NCI-H2107 (cell line): ENCODE results near the gene AP4S1.
"Not testable (repeated sequence)": the region's sequence is repeated elsewhere in the genome, so short reads cannot be mapped to it uniquely, and the experiment has no call there.

ENCODE experiments used
- DNase-seq: peaks from one replicate; lab custom pipeline; 2025; lab: John Stamatoyannopoulos, UW

AP4S1 gene

GRCh38 chr14:31006703-31007102 lies 18.7 kb upstream of the AP4S1 start:
- DNase-seq: no peak

DNA sequence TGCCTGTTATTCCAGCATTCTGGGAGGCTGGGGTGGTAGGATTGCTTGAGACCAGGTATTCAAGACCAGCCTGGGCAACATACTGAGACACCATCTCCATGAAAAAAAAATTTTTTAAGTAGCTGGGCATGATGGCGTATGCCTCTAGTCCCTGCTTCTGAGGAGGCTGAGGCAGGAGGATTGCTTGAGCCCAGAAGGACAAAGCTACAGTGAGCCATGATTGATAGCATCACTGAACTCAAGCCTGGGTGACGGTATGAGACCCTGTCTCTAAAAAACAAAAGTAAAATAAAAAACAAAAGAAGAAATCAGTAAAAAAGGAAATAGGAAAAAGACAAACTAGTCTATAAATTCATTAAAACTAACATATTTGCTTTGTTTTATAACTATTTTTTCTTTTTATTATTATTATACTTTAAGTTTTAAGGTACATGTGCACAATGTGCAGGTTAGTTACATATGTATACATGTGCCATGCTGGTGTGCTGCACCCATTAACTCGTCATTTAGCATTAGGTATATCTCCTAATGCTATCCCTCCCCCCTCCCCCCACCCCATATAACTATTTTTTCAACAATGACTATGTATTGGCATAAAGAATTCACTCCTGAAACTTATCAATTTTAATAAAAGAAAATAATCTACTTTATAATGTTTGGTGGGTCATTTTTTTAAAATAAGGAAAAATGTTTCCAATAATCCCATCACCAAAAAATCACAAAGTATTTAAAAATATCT lies 15.4 kb upstream of the AP4S1 start:
- no peak for DNase-seq

DNA sequence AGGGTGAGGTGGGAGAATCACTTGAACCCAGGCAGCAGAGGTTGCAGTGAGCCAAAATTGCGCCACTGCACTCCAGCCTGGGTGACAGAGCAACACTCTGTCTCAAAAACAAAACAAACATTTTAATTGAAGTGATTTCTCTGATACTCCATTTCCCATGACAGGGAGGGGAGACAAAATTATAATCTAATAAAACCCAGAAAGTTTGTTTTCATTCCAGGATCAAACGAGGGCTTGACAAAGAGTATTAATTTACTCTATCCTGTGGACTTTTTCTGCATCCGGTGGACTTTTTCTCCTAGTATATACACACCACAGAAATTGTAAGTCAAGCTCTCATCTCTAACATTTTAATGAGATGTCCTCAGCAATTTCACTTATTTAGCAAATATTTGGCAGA lies 14.5 kb upstream of the AP4S1 start:
- no peak for DNase-seq

DNA sequence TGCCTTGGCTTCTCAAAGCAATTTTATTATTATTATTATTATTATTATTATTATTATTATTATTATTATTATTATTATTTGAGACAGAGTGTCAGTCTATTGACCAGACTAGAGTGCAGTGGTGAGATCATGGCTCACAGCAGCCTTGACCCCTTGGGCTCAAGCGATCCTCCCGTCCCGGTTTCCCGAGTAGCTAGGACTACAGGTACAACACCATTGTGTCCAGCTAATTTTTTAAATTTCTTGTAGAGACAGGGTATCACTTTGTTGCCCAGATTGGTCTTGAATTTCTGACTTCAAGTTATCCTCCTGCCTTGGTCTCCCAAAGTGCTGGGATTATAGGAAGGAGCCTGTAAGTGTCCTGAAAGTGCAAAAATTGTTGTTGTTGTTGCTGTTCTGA lies 11.6 kb upstream of the AP4S1 start:
- DNase-seq: no peak

- DNase-seq: no peak
Measured at GRCh38 chr14:31018057-31018645, 7.3 kb upstream of the AP4S1 start.

- no peak for DNase-seq
Measured at GRCh38 chr14:31020834-31021575, 4.4 kb upstream of the AP4S1 start.

- DNase-seq: no peak
Measured at GRCh38 chr14:31021576-31021949, 3.9 kb upstream of the AP4S1 start.

DNA sequence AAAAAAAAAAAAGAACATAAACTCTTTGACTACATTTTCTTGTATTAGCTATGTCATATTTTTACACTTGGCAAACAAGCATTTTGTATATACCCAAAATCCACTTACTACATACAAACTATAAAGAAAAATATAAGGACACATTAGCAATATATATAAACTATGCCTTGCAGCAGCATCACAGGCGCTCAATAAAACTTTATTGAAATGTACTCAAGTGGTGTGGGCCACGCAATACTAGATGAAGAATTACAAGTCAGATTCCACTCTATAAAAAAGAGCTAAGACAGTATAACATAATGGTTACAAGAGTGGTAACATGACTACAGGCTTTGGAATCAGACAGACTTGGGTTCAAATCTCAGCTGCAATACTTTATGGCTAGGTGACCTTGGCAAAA lies 3.1 kb upstream of the AP4S1 start:
- DNase-seq: no peak

- DNase-seq: no peak
Measured at GRCh38 chr14:31024010-31024480, 1.4 kb upstream of the AP4S1 start.

DNA sequence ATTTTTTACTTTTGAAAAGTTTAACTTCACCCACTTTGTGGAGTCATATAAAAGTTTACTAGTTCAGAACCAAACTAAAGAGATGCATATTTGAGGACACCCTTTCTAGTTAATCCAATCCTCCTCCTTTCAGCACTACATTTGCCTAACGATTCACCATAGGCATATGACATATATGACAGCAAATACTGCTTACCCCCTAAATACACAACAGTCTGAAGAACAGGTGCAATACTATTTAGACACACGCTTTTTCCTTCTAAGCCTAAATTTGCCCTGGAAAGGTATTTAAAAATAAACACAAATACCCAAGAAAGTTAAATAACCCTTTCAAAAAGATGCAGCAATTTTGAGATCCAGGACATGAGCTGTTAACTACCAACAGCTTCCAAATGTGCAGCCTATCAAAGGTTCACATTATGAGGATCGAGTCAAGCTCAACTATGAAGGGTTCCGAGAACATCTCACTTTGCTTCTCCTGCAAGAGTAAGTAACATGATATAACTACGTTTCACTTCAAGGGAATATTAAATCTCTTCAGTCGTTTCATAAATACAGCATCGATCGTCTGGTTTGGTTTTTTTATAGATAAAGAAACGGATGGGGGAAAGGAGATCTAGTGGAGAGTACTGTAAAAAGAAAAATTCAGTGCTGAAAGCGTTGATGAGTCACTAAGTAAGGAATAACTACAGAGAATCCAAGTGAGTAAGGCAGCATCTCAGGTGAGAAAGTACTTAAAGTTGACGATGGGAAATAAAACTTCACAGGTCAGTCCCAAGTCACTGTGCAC lies 677 bp upstream of the AP4S1 start:
- no peak for DNase-seq

DNA sequence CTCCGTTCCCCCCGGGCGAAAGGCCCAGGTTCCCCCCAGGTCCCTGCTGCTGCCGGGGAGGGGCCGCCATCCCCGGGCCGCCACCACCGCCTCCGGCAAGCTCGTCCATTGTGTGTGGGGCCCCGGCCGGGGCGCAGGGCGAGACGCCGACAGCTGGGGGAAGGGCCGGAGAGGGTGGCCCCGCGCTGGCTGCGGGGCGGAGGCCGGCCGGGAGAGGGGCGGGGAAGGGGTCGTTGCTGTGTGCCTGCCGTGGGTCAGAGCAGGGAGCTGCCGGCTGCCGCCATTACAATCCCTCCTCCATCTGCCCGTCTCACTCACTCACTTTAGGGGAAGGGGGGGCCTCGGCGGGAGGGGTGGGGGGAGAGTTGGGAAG lies 614 bp downstream of the AP4S1 start, which contains the start of gene STRN3:
Gene STRN3, minus strand, starts transcription at position 303 of the 373 bp plus-strand sequence. Its CDS starts 194 bp downstream, at position 109.
- DNase-seq: no peak

DNA sequence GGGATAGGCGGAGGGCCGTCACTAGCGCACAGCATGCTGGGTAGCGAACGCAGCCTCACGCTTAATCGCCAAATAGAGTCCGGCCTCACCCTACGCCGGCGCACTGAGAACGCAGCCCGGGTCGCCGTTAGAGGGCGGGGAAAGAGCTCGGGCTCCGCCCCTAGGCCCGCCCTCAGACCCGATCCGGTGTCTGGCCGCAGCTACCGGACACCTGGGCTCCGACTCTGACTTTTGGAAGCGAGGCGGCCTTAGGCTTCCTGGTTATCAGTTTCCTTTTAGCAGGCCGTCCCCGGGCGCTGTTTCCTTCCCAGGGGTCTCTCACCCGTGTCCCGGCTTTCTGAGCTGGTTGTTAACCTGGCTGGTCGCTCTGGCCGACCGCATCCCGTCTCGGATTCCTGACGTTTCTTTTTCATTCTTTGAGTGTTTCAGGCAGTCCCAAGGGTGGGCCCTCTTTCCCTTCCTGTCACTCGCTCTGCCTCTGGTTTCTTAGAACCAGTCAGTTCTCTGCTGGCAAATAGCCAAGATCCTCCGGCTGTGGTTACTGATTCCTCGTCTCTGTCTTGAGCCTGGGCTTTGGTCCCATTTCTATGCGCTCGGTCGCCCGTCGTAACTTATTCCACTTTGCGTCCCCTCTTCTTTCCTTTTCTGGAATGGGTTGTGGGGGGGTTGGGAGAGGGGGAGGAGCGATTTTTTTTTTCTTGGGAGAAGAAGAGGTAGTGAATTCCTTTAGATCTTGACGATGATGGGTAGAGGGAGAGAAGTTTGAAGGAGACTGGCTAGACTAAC lies 1.2 kb downstream of the AP4S1 start:
- peak; percentile 97 for DNase-seq

DNA sequence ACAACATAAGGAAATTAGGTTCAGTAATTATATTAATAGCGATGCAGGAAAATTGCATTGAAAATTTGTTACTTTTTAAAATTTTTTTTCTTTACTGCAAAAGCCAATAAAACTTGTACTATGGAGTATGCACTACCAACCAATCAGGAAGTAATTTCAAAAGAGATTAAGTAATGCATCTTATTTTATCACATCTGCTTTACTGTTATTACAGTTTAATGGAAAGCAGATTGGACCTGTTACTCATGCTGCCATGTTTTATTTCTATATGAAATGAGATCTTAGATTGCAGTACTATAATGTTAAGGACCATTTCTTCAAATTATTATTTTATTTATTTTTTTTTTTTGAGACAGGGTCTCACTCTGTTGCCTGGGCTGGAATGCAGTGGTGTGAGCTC lies 2.4 kb downstream of the AP4S1 start:
- DNase-seq: no peak

GRCh38 chr14:31029016-31029970 lies 3.8 kb downstream of the AP4S1 start:
- DNase-seq: no peak

- DNase-seq: no peak
Measured at GRCh38 chr14:31030469-31030868, 5.0 kb downstream of the AP4S1 start.

DNA sequence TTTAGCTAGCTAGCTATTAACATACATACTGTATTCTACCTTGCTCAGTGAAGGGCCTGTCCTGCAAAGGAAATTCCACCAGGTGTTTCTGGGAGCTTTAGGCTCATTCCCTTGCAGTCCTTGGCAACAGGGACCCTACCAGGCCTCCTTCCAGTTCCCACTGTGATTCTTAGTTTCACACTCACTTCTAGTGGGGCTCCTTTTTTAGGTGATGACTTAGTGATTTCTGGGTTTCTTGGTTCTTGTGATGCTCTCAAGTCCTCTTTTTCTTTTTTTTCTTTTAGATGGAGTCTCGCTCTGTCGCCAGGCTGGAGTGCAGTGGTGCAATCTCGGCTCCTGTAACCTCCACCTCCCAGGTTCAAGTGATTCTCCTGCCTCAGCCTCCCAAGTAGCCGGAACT lies 11.1 kb downstream of the AP4S1 start:
- no peak for DNase-seq

- DNase-seq: no peak
Measured at GRCh38 chr14:31037709-31038221, 12.3 kb downstream of the AP4S1 start.

DNA sequence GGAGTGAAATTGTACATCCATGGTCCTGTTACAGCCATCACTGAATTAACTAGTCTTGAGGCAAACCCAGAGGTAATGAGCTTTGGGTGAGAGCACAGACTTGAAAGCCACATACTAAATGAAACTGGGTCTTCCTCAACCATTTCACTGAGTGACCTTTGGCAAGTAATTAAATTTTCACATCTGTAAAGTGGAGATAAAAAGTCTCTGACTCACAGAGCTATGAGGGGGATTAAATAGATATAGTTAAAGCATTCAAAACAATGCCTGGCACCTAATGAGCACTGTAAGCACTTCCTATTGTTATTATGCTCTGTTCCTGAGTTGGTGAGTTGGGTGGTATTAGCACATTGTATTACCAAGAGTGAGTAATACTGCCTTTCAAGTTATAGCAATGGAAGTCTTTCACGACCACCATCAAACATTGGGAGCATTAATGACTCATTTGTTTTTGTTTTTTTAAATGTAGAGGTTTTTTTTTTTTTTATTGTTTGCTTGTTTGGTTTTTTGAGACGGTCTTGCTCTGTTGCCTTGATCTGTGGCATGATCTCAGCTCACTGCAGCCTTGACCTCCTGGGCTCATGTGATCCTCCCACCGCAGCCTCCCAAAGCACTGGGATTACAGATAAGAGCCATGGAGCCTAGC lies 13.2 kb downstream of the AP4S1 start:
- no peak for DNase-seq

- no peak for DNase-seq
Measured at GRCh38 chr14:31042300-31042699, 16.9 kb downstream of the AP4S1 start.

DNA sequence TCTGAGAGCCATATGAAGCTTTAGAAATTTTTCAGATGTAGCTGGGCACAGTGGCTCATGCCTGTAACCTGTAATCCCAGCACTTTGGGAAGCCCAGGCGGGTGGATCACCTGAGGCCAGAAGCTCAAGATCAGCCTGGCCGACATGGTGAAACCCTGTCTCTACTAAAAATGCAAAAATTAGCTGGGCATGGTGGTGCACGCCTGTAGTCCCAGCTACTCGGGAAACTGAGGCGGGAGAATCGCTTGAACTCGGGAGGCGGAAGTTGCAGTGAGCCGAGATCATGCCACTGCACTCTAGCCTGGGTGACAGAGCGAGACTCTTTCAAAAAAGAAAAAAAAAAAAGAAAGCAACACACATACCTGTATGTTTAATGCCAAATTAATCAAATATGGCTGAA lies 17.4 kb downstream of the AP4S1 start:
- not testable (repeated sequence) for DNase-seq
